ENCODE measurements around the gene CCDC83. TPM values are rescaled to one million over a fixed set of nuclear protein-coding genes. Genes with fewer than 3 reads are reported as not detected.

The CCDC83 gene
- total and polyA plus RNA-seq, 9 of the 15 experiments (the other 6 are each of a cell fraction or from before 2014, with no cell fraction given): not detected

DNA sequence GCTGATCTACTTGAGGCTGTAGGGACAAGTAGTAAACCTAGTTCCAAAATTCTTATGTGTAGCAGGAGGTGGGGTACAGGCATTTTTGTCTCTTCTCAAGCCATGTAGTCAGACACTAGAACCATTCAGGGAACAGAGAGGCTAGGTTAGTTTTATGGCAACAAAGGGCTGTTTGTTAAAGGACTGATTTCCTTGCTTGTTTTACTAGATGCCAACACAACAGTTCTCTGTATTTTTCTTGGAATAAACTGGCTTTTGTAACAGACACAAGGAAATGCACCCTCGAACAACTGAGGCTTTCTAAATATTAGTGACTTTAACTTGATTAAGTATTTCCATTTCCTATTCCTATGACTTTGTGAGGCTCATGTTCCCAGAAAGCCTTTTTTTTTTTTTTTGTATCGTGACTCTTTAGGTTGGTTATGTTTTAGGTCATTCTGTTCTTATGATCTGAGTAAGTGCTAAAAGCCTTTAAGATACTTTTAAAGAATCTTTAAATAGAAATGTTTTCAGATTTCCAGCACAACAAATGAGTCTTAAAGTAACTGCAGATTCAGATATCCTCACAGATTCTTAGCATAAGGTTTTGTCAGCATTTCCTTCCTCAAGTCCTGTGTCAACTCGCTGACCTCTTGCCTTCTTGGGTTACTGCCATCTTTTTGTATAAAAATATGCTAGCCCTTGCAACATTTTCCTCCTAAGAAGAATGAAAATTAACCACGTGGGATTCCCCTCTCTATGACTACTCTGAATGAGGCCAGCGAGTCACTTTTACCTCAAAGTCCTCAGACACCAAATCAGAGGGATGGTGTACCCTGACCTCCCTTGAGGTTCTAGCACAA lies 92.5 kb downstream of the CCDC83 start:
- Histone ChIP-seq H3K4me1 (replicated peaks in 1 of 2; ENCODE audit: control insufficient read depth in 2 of 2, insufficient read depth in 2 of 2, low read length in 2 of 2) (no peaks in the 10 kb centered on the region), H3K79me2 (ENCODE audit: control insufficient read depth, insufficient read depth, low read length) (no peaks in the 10 kb centered on the region), H3K4me3 (no peak overlapping the region), H3K27me3 (ENCODE audit: control insufficient read depth in 2 of 2, insufficient read depth in 2 of 2, low read length in 2 of 2) (no peaks in the 10 kb centered on the region), H2AFZ (ENCODE audit: low read depth, low read length) (no peak overlapping the region), H3K9ac (ENCODE audit: insufficient read depth in 1 of 2, low read depth in 2 of 2, low read length in 2 of 2) (no peak overlapping the region), H3K36me3 (ENCODE audit: control insufficient read depth, insufficient read depth, low read length) (no peaks in the 10 kb centered on the region; the same call in 2 of the 3 replicates), H3K9me1 (ENCODE audit: control insufficient read depth, insufficient read depth, low read length) (no peaks in the 10 kb centered on the region), H3K4me2 (ENCODE audit: insufficient read depth, low read length) (no peak overlapping the region), H3K27ac (ENCODE audit: extremely low read depth, low read depth, low read length) (no peak overlapping the region), H3K9me3 (replicated peaks; ENCODE audit: control insufficient read depth, insufficient read depth, low read depth, low read length) (no peaks in the 10 kb centered on the region), H4K20me1 (replicated peaks; ENCODE audit: control insufficient read depth, insufficient read depth, low read length) (no peaks in the 10 kb centered on the region)
- BruUV-seq (replicated peaks): no TSS peak
- CTCF ChIA-PET (ENCODE audit: low intra/inter-chr PET ratio): no interaction called here
- no peak for ATAC-seq
- in situ Hi-C loops (cut with MboI): no loop called here
- no peak for DNase-seq (ENCODE audit: extremely low read depth in 1 of 4, low spot score in 3 of 4)
- POLR2A ChIA-PET: interaction anchor here (0.6 kb wide), 1 partner anchor 49 kb away, joined by 4 read pairs; no protein-coding TSS in a partner anchor
- 32% methylated on average over 5 of the region's 5 CpGs for WGBS (ENCODE audit: insufficient coverage, low coverage, missing lambda C conversion rate)
- TF ChIP-seq, protein P1, sequence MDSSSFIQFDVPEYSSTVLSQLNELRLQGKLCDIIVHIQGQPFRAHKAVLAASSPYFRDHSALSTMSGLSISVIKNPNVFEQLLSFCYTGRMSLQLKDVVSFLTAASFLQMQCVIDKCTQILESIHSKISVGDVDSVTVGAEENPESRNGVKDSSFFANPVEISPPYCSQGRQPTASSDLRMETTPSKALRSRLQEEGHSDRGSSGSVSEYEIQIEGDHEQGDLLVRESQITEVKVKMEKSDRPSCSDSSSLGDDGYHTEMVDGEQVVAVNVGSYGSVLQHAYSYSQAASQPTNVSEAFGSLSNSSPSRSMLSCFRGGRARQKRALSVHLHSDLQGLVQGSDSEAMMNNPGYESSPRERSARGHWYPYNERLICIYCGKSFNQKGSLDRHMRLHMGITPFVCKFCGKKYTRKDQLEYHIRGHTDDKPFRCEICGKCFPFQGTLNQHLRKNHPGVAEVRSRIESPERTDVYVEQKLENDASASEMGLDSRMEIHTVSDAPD (CRISPR knock-in tag; IDR thresholded peaks at IDR 0.05): no peak
- no peak for TF ChIP-seq THRAP3 (IDR thresholded peaks at IDR 0.05; ENCODE audit: borderline replicate concordance)
- no peak for TF ChIP-seq GATAD2B (IDR thresholded peaks at IDR 0.05; ENCODE audit: borderline replicate concordance)
- no peak for TF ChIP-seq MXD1 (CRISPR knock-in tag; IDR thresholded peaks at IDR 0.05; ENCODE audit: borderline replicate concordance, poor library complexity, severe bottlenecking)
- TF ChIP-seq SMAD2 (IDR thresholded peaks at IDR 0.05; ENCODE audit: low read depth, low read length): no peak
- TF ChIP-seq PRMT5 (CRISPR knock-in tag; IDR thresholded peaks at IDR 0.05): no peak
- TF ChIP-seq ZNF263 (CRISPR knock-in tag; IDR thresholded peaks at IDR 0.05; ENCODE audit: borderline replicate concordance): no peak
- TF ChIP-seq TCF7L2 (IDR thresholded peaks at IDR 0.05; ENCODE audit: low read depth, low read length): no peak
- FAIRE-seq: no peak
- intact Hi-C loops (cut with micrococcal nuclease): no loop called here

All from K562 (cell line).